Tibial nerve (tissue), 3 donors: ENCODE measurements around the gene FIGLA.

Experiments used
- CTCF ChIP-seq, 5 experiments: fragments of 200-600 bp in 3 of 5; fragments of 450-650 bp in 2 of 5; sonication (generic) in 3 of 5; IDR thresholded peaks; one replicate each; pipeline ENCODE4 v1.5.1; 2016 to 2019; ENCODE audit warnings: antibody characterized with exemption in 5 of 5, mild to moderate bottlenecking in 3 of 5, moderate library complexity in 2 of 5
- POLR2A ChIP-seq, 2 donors: fragments of 450-650 bp; IDR thresholded peaks; one replicate each; pipeline ENCODE4 v1.6.1; 2017; ENCODE audit warnings: antibody characterized with exemption in 2 of 2, mild to moderate bottlenecking in 2 of 2, moderate library complexity in 2 of 2

GRCh38 chr2:70744397-70744796, 46.0 kb downstream of the FIGLA start:
- no peak for TF ChIP-seq CTCF (IDR thresholded peaks at IDR 0.05)
- TF ChIP-seq POLR2A (IDR thresholded peaks at IDR 0.05): no peak
